Brain pericyte (primary cell): ENCODE data around the gene CAPN8.

Source experiments
- DNase-seq: peaks from one replicate; pipeline ENCODE4 v3.0.0-alpha.2; 2012; ENCODE audit warnings: low read depth, low spot score

The CAPN8 gene

DNA sequence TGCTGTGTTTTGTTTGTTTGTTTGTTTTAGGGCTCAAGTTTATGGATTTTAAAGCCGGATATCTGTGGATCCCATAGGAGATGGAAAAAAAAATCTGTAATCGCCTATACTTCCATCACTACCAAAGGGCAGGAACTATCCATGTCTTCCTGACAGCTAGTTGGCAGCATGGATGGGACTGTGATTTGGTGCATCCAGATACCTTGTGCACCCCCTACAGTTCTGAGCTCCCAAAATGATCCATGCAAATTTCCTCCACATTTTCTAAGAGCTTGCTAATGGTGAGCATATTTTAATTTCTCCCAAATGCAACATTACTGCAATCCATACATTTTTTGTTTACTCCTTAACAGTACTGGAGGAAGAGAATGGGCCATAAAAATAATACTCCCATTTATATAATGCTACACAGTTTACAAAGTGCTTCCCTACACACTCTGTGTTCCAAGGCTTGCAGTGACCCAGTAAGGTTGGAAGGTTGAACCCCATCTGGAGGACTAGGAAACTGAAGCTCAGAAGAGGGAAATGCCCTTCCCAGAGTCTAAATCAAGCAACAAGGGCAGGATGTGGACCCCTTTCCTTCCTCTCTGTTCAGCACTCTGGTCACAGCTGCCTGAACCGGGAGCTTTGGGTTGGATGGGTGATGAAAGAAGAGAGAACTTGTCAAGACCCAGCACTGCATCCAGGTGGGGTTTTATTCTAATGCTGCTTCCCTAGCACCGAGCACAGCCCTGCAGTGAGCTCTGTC, 48.0 kb downstream of the CAPN8 start:
- DNase-seq: no peak

DNA sequence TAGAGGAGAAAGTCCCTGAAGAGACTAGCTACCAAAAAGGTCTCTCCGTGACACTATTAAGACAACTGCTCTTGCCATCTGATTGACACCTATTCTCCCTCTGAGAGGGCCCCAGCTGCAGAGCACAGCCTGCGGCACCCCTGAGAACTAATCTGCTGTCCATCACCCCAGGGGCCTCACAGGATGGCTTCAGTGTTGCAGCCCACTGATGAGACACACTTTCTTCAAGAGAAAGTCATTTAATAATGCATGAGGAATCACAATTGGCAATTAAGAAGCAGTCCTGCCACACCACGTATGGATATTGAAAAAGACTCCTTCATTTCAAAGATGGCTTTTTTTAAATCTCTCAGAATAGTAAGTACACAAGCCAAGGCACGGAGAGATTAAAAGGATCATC, 48.9 kb downstream of the CAPN8 start:
- no peak for DNase-seq

DNA sequence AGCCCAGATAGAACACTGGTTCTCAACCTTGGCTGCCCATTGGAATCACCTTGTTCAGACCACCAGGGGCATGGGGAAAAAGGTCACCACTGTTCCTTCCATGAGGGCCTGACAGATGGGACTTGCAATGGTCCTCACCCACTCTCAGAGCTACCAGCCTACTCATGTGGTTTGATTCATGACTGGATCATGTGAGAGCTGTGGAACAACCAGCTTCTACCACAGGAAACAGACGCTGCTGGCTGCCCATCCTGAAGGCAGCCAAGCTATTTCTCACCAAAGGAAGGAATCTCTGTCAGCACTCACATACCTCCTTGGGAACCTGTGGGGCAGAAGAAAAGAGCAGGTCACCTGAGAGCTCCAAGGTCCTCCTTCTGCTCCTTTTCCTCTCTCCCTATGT, 53.6 kb downstream of the CAPN8 start:
- no peak for DNase-seq

DNA sequence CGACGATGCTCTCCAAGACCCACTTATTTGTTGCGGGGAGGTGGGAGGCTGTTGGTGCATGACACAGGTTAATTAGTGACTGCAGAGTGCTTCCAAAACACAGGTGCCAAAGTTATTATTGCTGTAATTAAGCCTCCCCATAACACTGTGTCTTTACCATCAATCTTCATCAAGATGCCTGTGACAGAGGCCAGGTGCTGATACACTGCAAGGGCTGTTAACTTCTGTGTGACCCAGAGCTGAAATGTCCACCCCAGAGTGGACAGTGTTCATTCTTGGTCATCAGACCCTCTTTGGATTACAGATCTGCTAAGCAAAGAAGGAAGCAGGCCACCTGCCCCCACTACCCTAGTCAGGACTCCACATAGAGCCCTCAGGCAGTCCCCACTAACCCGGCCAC, 55.5 kb downstream of the CAPN8 start:
- DNase-seq: no peak

DNA sequence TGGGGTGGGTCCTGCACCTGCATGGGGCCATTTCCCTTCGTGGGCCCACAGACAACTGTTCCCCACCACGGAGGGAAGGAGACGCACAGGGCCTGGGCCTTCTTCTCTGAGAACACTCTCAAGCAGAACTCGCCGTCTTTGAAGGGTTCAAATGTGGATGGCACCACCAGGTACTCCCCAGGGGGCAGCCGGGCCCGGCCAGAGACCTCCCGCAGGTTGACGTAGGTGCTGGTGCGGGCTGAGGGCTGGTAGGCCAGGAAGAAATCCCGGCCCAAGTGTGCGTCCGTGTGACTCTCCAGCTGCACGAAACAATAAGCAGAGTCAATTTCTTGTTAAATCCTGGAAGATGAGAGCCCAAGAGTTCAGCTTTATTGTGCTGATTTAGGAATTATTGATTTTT, 56.4 kb downstream of the CAPN8 start:
- no peak for DNase-seq

DNA sequence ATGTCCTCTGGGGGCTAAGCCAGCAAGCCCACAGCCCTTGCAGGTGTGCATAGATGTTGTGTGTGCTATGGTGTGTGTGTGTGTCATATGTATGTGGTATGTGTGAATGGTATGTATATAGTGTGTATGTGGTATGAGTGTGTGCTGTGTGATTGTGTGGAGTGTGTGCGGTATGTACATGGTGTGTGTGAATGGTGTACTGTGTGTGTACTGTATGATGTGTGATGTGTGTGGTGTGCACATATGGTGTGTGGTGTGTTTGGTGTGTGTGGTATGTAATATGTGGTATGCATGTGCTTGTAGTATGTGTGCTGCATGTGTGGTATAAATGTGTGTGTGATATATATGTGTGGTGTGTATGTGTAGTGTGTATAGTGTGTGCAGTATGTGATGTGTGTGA, 107.0 kb downstream of the CAPN8 start:
- DNase-seq: no peak

DNA sequence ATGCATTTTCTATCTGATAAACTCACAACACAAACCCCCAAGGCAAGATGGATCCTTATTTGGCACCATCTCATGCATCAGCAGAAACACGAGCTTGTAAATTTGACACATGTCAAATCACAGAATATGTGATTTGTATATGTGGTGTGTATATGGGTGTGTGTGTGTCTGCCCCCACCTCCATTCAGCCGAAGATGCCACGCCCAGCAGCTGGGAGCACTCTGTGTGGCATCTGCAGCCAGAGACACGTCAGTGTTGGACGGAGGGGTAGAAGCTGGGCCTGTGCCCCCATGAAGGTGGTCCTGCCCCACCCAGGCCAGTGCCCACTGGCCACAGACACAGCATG, 108.4 kb downstream of the CAPN8 start:
- no peak for DNase-seq

DNA sequence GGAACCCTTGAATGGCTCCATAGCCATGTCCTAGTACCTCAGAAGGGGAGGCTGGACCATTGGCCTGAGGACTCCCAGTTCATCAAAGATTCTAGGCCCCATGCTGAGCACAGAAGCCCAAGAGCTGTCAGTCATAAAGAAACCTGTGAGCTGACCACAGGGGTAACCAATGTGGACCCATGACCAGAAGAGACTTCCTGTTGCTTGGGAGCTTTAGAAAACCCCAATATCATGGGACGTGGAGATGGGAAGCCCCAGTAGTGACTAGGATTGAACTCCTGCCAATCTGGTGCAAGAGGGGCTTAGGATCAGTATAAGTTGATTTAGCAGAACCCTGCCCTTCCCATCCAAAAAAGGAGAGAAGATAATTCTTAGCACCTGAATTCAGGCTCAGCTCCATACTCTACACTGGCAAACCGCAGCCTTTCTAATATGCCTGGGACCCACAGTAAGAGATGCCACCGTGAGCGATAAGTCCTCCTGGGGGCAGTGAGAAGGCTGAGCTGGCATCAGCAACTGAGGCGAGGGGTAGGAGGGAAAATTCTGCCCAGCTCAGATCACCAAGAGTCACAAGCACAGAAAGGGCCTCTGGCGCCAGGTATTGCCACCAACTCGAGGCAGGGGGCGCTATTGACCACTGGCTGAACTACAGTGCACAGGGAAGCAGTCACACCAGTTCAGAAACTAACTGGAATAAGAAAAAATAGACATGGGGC, 108.9 kb downstream of the CAPN8 start:
- no peak for DNase-seq

DNA sequence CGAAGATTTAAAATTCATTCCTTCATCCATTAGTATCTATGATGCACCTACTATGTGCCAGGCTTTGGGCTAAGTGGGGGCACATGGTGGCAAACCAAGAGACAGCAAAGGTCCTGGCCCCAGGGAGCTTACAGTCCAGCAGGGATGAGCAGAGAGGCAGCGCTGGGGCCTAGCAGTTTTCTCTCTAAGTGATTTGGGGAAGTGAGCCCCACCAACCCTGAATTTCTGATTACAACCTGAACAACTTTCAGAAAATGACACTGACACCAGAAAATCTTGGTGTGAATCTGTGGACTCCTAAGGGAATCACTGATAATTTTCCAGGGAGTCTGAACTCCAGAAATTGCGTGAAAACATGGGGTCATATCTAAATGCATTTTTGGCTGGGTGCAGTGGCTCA, 111.5 kb downstream of the CAPN8 start:
- no peak for DNase-seq

DNA sequence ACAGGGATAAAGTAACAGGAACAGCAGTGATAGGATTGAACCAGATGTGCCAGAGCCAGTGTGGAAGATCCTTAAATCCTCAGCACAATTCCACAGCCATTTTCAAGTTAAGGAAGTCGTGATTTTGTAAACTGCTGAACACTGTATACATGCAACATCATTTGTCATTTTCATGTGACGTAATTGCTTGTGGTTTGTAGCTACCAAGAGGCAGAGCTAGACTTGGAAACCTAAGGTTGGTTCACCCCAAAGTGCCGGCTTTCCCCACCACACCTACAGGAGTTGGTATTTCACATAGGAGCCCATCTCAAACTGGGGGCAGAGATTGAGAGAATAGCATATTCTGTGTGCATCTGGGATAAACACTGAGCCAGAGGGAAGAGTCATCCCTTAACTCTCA, 113.9 kb downstream of the CAPN8 start:
- no peak for DNase-seq

DNA sequence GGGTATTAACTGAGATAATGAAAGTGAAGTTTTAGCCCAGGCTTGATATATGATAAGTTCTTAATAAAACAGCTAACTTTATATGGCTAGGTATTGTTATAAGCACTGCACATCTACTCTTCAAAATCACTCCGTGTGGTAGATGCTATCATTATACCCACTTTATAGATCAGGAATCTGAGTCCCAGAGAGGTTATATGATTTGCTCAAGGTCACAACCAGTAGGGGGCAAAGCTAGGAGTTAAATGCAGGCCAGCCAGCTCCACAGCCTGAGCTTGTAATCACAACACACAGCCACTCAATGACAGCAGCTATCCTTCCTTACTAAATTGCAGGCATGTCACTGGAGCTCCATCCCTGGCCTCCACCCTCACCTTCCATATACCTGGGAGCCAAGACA, 115.8 kb downstream of the CAPN8 start:
- no peak for DNase-seq

DNA sequence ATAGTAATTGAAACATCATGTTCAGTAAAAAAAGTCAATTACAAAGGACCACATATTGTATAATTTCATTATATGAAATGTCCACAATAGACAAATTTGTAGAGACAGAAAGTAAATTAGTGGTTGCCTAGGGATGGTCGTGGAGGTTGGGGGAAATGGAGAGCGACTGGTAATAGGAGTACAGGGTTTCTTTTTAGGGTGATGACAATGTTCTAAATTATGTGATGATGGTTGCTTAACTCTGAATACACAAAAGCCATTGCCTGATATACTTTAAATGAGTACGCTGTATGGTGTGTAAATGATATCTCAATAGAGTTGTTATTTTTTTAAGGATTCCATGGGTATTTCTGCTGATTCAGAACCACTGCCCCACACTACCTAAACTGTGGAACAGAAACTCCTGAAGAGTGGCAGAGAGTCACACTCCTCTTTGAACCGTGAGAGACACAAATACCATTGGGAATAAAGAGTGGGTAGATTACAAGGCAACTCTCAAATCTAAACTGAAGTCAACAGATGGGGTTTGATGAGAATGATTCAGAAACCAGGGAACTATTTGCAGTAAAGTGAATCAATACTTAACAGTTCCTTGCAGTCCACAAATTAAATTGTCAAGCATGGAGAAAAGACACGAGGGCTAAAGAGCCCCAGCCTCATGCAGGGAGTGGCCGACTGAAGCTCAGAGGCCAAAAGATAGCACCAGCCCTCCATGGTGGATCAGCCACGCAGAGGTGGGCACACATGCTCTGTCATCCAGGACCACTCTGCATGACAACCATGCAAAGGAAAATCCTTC, 118.0 kb downstream of the CAPN8 start:
- no peak for DNase-seq

DNA sequence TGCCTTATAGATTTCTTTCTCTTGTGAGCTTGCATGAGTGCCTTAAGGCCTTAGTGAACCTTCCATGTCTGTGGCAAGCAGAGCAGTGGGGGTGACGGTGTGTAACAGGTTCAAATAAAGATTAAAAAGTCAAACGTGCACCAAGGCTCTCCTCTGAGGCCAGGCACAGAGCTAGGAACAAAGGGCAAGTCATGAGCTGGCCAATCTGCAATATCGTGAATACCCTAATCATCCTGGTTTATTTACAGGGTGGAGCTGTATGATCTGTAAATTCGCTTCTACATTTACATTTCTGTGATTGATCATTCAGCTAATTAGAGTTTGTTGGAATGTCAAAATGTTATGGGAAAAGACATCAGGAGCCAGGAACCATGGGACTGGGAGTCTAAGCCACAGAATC, 120.2 kb downstream of the CAPN8 start:
- DNase-seq: no peak

DNA sequence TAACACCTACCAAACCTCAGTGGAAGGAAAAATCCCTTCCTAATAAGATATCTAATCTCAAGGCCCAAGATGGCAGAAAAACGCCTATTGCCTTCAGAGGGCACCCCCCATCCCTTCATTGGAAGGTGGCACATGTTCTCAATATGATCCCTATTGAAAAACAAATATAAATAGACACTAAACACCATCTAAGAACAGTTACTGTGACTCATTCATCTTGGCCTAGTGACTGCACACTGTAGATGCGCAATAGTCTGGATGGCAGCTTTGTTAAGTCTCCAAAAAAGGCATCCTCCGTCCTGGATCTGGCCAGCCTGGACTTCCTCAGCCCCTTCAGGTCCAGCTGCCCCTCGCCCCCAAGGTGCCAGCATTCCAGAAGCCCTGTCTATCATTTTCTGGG, 121.9 kb downstream of the CAPN8 start:
- DNase-seq: no peak

DNA sequence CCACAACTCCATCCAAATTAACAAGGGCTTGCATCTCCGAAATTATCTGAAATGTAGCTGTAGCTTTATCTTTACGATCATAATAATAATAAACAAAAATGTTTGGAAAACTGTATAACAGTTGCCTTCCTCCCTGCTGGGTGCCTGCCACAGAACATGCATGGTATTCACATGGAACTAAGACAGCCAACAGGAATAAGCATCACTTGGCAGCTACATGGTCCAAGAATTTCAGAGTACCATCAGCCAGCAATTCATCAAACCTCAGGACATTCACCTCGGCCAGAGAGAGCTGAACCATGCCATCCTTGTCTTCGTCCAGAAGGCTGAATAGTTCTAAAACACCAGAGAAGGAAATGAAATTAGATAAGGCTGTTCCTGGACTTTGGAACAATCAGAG, 122.7 kb downstream of the CAPN8 start:
- DNase-seq: no peak

DNA sequence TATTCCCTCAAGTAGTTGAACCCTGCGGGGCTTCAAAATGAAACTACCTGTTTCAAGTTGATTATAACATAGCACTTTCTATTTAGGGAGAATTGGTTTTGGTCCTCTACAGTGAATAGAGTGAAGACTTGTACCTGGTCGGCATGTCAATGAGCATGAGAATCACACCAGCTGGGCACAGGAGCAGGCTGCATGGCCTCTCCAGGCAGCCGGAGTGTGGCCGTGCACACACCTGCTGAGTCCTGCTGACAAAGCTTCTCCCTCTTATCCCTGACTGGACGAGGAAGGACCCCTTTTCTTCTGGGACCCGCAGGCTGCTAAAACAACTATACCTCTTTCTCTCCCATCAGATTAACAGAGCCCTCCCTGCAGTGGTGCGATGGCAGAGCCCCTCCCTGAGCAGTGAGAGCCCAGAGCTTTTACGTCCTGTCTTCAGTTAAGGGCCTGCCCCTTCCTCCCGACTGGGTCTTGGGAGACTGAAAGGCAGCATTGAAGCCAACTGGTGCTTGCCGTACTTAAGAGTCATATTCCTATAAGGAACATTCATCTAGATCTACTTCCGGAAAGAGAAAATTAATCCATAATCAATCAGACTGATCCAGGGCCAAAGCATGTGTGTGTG, 124.9 kb downstream of the CAPN8 start:
- no peak for DNase-seq

DNA sequence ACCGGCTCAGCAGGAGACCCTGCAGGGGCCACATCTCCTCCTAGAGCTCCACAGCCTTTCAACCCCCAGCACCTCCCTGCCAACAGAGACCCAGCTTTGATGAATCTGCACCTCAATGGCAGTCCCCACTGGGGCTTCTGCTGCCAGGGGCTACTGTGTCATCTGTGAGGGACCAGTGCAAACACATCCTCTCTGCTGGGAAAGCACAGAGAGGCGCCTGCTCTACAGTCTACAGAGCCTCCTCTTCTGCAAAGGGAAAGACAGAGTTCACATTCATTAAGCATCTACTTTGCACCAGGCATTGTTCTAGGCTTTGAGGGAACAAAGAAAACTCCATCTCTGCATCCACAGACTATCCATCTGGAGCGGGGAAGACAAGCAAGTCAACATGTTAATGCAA, 125.8 kb downstream of the CAPN8 start:
- DNase-seq: no peak

DNA sequence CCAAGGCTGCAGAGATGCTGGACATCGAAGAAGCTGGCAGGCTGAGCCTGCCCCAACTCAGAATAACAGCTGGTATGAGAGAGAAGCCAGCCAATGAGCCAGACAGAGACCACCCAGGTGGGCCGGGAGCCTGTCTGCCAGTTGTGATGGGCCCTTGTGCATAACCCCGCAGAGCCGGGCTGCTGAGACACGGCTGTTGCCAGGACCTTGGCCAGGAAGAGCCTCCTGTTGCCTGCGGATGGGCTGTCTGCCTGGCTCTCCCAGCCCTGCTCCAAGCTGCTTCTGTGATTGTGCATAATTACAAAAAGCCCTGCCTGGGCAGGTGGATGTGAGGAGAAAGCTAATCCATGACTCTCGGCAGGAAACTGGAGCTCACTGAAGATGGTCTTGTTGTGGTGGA, 126.5 kb downstream of the CAPN8 start:
- DNase-seq: no peak

DNA sequence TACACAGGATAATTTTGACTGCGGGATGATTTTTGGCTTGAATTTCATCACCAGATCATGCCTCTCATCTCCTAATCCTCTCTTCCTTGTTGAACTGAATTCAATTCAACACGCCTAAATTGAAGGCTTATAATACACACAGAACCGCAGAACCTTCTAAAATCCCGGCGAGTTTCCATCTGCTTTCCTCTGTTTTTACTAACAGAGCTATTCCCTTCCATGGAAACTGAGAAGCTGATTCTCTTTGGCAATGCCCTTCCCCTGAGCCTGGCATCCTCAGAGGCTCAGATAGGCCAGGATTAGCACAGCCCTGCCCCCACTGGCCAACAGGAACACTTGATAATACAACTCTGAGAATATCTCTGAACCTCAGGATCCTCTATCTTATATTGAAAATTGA, 130.2 kb downstream of the CAPN8 start:
- DNase-seq: no peak

DNA sequence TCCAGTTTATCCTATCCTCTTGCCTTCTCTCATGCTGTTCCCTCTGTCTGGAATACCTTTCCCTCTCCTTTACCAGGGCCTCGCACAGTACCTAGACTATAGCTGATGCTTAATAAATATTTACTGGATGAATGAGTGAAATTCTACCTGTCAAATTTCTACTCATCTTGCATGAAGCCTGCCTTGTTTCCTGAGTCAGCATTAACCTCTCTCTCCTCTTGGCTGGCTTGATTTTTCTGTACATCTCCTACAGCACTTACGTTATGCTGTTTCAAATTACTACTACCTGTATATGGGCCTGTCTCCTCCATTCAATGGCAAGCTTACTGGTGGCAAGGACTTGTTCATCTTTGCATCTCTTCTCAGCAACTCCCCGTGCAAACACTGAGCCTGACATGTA, 130.8 kb downstream of the CAPN8 start:
- no peak for DNase-seq

DNA sequence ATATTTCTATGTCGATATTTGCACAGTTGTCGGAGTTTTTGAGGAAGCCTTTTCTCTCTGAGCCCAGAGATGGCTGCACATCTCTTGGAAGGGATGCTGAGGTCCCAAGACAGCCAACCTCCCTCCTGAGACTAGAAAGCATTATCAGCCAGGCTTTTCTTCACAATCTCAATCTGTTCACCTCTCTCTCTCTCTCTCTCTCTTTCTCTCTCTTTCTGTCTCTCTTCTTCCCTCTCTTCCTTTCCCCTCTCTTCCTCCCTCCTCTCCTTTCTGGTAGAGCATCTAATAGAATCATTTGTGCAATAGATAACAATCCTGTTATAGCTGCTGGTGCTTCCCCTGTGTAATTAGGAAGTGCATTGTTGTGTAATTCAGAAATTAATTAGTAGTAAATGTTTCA, 131.8 kb downstream of the CAPN8 start:
- no peak for DNase-seq

DNA sequence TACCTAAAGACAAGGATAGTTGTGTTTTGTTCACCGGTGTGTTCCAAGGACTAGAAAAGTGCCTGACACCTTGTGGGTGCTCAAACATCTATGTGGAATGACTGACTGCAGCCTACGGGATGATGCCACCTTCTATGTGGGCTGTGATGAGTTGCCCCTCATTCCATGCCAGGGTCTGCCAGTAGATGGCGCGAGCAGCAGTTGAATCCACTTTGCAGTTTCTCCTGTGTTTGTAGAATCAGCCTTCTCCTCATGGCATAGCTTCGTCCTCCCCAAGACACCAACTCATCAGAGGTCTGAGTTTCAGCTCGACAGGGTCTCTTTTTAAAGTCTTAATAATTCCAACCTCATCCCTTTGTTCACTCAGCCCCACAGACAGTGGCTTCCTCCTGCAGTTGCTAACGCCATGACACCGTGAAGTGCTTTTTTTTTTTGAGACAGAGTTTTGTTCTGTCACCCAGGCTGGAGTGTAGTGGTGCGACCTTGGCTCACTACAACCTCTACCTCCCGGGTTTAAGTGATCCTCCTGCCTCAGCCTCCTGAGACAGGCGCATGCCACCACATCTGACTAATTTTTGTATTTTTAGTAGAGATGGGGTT, 133.7 kb downstream of the CAPN8 start:
- no peak for DNase-seq
